ENCODE measurements around the gene RABGGTA.

The RABGGTA gene

GRCh38 chr14:24296341-24297157 lies 25.2 kb upstream of the RABGGTA start:
- no peaks in the 10 kb centered on the region for H3K9me3 ChIP-seq (ENCODE audit: control insufficient read depth, low read length)
- H3K9ac ChIP-seq = no peak overlapping the region
- peaks cover 8% of the 10 kb centered on the region for H3K79me2 ChIP-seq
- H3K36me3 ChIP-seq (ENCODE audit: control insufficient read depth, insufficient read depth, low read length) = no peaks in the 10 kb centered on the region
- no peak overlapping the region for H3K4me2 ChIP-seq (ENCODE audit: low read length)
- H3K27me3 ChIP-seq (ENCODE audit: control insufficient read depth, insufficient read depth, low read length) = no peaks in the 10 kb centered on the region
- peaks cover 8% of the 10 kb centered on the region for H3K4me1 ChIP-seq
- TF ChIP-seq, protein P1, sequence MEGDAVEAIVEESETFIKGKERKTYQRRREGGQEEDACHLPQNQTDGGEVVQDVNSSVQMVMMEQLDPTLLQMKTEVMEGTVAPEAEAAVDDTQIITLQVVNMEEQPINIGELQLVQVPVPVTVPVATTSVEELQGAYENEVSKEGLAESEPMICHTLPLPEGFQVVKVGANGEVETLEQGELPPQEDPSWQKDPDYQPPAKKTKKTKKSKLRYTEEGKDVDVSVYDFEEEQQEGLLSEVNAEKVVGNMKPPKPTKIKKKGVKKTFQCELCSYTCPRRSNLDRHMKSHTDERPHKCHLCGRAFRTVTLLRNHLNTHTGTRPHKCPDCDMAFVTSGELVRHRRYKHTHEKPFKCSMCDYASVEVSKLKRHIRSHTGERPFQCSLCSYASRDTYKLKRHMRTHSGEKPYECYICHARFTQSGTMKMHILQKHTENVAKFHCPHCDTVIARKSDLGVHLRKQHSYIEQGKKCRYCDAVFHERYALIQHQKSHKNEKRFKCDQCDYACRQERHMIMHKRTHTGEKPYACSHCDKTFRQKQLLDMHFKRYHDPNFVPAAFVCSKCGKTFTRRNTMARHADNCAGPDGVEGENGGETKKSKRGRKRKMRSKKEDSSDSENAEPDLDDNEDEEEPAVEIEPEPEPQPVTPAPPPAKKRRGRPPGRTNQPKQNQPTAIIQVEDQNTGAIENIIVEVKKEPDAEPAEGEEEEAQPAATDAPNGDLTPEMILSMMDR (IDR thresholded peaks at IDR 0.05) = peak; percentile 77
- H3K4me3 ChIP-seq (ENCODE audit: low read depth, low read length) = no peak overlapping the region
- no peak overlapping the region for H3K27ac ChIP-seq
- no peak overlapping the region for H2AFZ ChIP-seq

DNA sequence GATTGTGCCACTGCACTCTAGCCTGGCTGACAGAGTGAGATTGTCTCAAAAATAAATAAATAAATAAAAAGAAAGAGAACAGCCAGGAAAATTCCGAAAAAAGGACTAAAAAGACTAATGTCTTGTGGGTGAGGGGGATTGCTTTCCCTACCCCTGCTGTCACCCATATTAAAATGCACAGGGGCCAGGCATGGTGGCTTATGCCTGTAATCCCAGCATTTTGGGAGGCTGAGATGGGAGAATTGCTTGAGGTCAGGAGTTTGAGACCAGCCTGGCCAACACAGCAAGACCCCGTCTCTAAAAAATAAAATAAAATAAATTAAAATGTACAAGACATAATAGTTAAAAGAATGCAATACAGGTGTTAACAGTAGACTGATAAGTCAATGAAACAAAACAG lies 22.1 kb upstream of the RABGGTA start:
- Histone ChIP-seq H2AFZ (no peak overlapping the region), H3K36me3 (ENCODE audit: control insufficient read depth, insufficient read depth, low read length) (no peaks in the 10 kb centered on the region), H3K27me3 (ENCODE audit: control insufficient read depth, insufficient read depth, low read length) (no peaks in the 10 kb centered on the region), H3K9ac (no peak overlapping the region), H3K27ac (no peak overlapping the region), H3K4me1 (no peaks in the 10 kb centered on the region), H3K9me3 (ENCODE audit: control insufficient read depth, low read length) (no peaks in the 10 kb centered on the region), H3K79me2 (peaks cover 5% of the 10 kb centered on the region), H3K4me2 (ENCODE audit: low read length) (no peak overlapping the region), H3K4me3 (ENCODE audit: low read depth, low read length) (no peak overlapping the region)
- TF ChIP-seq, protein P1 (IDR thresholded peaks at IDR 0.05) = no peak

DNA sequence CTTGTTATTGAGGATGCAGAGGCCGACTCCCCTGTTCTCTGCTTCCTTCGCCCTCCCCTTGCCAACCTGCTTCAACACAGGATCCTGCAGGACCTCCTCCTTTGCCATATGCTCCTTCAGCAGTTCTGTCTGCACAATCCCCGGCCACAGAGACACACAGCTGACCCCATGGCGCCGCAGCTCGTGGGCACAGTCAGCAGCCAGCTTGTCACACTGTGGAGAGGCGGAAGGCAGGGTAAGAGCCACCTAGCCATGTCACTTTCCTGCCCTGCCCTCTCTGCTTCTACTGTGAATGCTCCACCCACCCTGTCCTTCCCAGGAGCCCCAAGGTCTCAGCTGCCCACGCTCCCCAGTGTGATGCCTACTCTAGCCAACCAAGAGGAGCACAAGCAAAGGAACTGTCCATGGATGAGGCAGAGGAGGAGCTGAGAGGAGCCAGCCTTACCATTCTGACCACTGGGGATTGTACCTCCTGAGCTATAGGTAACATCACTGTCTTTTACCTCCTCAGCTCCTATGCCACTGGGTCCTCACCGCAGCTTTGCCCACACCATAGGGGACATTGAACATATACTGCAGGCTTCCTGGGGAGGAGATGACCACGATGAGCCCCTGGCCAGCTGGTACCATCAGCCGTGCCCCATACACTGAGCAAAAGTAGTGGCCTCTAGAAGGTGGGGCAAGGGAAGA lies 20.9 kb upstream of the RABGGTA start:
- Histone ChIP-seq H3K4me1 (no peaks in the 10 kb centered on the region), H2AFZ (no peak overlapping the region), H3K9me3 (ENCODE audit: control insufficient read depth, low read length) (no peaks in the 10 kb centered on the region), H3K4me2 (ENCODE audit: low read length) (no peak overlapping the region), H3K4me3 (ENCODE audit: low read depth, low read length) (no peak overlapping the region), H3K27me3 (ENCODE audit: control insufficient read depth, insufficient read depth, low read length) (no peaks in the 10 kb centered on the region), H3K9ac (no peak overlapping the region), H3K27ac (no peak overlapping the region), H3K36me3 (ENCODE audit: control insufficient read depth, insufficient read depth, low read length) (no peaks in the 10 kb centered on the region), H3K79me2 (peaks cover 2% of the 10 kb centered on the region)
- TF ChIP-seq, protein P1 (IDR thresholded peaks at IDR 0.05) = no peak

DNA sequence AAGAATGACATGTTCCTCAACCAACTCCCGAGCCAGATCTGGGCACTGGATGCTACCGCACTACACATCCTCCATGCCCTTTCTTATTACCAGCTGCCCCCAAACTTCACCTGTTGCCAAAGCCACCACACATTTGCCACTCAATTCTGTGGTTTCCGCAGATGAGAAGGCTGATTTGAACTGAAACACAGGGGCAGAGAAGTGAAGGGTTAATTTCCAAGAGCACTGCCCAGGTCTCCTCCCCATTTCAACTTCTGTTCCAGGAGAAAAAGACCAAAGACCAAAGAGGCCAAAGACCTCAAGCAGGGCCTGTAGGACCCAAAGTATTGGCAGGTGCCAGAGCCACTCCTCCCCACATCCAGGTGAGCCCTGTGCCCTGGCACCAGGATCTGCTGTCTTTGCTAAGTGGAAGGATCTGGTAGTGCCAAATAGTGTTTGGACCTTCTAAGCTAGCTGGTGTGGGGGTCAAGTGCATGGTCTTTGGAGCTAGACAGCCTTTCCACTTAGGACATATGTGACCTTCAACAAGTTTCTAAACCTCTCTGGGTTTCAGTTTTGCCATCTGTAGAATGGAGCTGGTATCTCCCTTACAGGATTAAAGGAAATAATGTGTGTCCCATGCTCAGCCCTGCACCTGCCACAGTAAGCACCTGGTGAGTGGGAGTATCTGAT lies 20.2 kb upstream of the RABGGTA start:
- H3K79me2 ChIP-seq = peaks cover 2% of the 10 kb centered on the region
- H3K4me1 ChIP-seq = no peaks in the 10 kb centered on the region
- TF ChIP-seq, protein P1 (IDR thresholded peaks at IDR 0.05) = no peak
- H3K9ac ChIP-seq = no peak overlapping the region
- no peaks in the 10 kb centered on the region for H3K27me3 ChIP-seq (ENCODE audit: control insufficient read depth, insufficient read depth, low read length)
- no peak overlapping the region for H3K4me3 ChIP-seq (ENCODE audit: low read depth, low read length)
- no peak overlapping the region for H2AFZ ChIP-seq
- H3K4me2 ChIP-seq (ENCODE audit: low read length) = no peak overlapping the region
- H3K36me3 ChIP-seq (ENCODE audit: control insufficient read depth, insufficient read depth, low read length) = no peaks in the 10 kb centered on the region
- no peaks in the 10 kb centered on the region for H3K9me3 ChIP-seq (ENCODE audit: control insufficient read depth, low read length)
- H3K27ac ChIP-seq = no peak overlapping the region
